HAP-1 (cell line): ENCODE measurements around the gene TCF7.

Experiments
- DNase-seq, 2 experiments: peaks; one replicate each; pipeline ENCODE4 v3.0.0-alpha.2; 2016 to 2020; ENCODE audit warnings: low spot score in 2 of 2
- H3K27me3 ChIP-seq: fragments of 250-450 bp; sonication (Bioruptor Pico); 2 replicates; pipeline ENCODE4 v1.5.1; 2020; ENCODE audit warnings: low read depth, mild to moderate bottlenecking, moderate library complexity
- H3K36me3 ChIP-seq: fragments of 250-450 bp; sonication (Bioruptor Pico); replicated peaks from 2 replicates; pipeline ENCODE4 v1.5.1; 2020; ENCODE audit warnings: mild to moderate bottlenecking
- H3K4me1 ChIP-seq: fragments of 250-450 bp; sonication (Bioruptor Pico); 2 replicates; pipeline ENCODE4 v1.5.1; 2020; ENCODE audit warnings: mild to moderate bottlenecking
- H3K4me3 ChIP-seq: fragments of 250-450 bp; sonication (Bioruptor Pico); 2 replicates; pipeline ENCODE4 v1.5.1; 2020; ENCODE audit warnings: mild to moderate bottlenecking, moderate library complexity
- H3K9me3 ChIP-seq: fragments of 250-450 bp; sonication (Bioruptor Pico); 2 replicates; pipeline ENCODE4 v1.5.1; 2020; ENCODE audit warnings: mild to moderate bottlenecking, moderate library complexity
- in situ Hi-C: fragments of 300-500 bp; cut with MboI; formaldehyde crosslinking; loops from 3 replicates; pipeline ENCODE4 v1.14.3; 2020; ENCODE audit warnings: low sequenced_read_pairs, inconsistent platforms, mixed read lengths

The TCF7 gene

DNA sequence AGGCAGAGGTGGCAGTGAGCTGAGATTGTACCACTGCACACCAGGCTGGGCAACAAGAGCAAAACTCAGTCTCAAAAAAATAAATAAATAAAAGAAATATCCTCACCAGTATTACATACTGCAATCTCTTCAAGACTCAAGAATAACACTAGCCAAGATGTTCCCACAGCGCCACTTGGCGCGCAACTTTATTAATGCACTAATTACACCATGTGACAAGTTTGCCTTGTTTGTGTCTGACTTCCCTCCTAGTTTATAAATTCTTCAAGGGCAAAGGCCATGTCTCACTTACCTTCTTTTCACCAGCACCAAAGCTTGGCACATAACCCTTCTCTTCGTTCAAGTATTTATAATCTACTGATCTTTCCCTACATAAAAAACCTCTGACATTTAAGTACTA lies 57.5 kb downstream of the TCF7 start:
- Histone ChIP-seq H3K27me3 (no peaks in the 10 kb centered on the region), H3K9me3 (no peaks in the 10 kb centered on the region), H3K4me3 (no peak overlapping the region), H3K36me3 (peaks cover 62% of the 10 kb centered on the region), H3K4me1 (peaks cover 3% of the 10 kb centered on the region; the same call in 1 of the 2 replicates)
- in situ Hi-C loops: no loop called here
- no peak for DNase-seq

DNA sequence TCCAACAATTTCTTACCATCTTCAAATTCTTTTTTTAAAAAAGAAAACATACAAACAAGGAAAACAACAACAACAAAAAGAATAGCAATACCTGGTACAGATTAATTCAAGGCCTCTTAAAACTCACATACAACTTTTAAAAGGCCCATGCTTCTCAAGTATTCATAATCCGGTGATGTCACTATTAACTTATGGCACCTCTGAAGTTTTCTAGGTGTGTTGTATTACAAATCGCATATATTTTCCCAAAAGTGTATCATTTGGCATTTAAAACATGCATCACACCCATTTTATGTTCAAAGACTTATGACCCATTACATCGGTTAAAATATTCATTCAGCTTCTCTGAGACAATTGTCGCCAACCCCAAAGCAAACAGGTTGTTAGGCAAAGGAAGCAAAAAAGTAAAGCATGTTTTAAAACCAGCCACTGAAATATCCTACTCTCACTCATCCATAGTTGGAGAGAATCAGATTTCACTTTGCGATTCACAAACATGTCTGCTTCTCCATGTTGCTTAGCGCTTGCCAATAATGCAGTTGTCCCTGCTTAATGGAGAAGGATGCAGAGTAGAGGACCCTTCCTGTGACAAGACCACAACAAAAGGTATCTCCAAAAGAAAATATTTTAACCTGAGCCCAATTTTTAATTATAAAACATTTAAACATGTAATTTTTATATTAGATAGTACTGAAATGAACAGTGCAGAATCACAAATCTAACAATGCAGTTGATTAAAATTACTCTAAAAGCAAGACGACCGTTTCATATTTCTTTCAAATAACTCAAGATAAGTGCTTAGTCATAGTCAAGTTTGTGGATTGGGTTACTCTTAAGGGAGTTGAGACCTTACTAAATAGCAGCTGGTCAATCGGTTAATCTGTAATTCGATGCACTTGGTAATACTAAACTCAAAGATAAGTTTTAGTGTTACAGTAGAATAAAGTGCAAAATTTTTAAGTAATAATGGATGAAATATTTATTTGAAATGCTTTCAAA lies 60.7 kb downstream of the TCF7 start:
- no peaks in the 10 kb centered on the region for H3K9me3 ChIP-seq
- H3K36me3 ChIP-seq: peaks cover 38% of the 10 kb centered on the region
- no peaks in the 10 kb centered on the region for H3K27me3 ChIP-seq
- in situ Hi-C loops: loop anchor here (25.0 kb wide), 1 partner anchor 412 kb away; no protein-coding TSS in a partner anchor
- H3K4me3 ChIP-seq: peak overlapping the region; percentile 100
- peak in 1 of 2 experiments; percentile 63 for DNase-seq
- H3K4me1 ChIP-seq: peaks cover 7% of the 10 kb centered on the region

DNA sequence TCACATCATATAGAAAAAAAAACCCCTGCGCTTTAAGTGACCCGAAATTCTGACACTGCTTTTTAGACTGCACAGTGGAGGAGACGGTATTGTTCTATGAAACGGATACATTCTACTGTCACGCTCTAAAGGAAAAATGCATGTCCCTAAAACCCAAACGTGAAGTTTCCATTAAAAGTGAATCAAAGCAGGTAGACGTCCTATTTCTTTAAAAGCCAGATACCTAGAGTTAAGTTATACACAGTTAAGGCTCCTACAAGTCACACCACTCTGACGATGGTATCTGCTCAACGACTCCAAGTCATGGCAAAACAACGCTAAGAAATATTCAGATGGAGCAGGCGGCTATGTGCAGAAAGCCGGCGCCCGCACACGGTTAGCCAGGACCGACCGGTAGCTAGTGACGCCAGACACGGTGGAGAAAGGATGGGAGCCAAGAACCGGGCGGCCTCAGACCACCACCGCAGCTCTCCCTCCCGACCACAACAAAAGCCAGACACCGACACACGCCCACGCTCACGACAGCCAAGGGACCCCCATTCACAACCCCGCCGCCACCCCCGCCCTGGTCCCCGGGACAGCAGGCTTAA lies 61.5 kb downstream of the TCF7 start:
- Histone ChIP-seq H3K4me1 (peaks cover 7% of the 10 kb centered on the region), H3K36me3 (peaks cover 30% of the 10 kb centered on the region), H3K9me3 (no peaks in the 10 kb centered on the region), H3K4me3 (peak overlapping the region; percentile 100), H3K27me3 (no peaks in the 10 kb centered on the region)
- in situ Hi-C loops: loop anchor here (25.0 kb wide), 1 partner anchor 411 kb away; no protein-coding TSS in a partner anchor
- peak; percentile 25 to 49 for DNase-seq

DNA sequence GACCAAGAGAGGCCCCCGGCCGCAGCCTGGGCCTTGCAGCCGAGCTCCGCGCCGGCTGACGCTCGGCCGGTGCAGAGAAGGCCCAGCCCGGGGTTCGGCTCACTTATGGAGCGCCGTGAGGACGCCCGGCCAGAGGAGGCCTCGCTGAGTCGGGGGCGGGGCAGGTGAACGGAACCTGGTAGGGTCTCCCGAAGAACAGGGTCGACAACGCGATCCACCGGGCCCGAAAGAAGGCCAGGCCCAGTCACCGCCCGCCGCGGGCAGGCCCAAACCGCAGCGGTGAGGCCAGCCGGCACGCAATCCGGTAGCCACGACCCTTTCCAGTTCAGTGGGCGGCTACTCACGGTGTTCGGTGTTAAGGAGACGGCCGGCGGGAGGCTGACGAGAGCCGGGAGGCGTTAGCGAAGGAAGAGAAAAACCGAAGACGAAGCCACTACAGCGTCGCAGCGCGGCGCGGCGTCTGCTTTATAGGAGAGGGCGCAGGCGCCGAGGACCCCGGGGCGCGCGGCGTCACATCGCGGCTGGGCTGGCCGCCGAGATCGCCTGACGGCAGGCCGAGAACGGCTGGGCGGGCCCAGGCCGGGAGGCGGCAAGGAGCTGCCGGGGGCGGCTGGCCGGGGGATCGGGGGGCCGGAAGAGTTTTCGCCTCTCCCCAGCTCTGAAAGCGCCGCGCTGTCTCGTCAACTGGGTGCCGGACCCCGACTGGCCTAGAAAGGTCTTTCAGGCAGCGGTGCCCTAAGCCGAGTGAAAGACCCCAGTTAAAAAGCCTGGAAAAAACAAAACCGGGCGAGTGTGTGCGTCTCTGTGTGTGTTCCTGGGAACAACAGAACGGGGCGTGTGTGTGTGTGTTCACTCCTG lies 62.3 kb downstream of the TCF7 start, which contains the start of gene SKP1:
TSS of gene SKP1 (minus strand) at position 440 of the 858 bp plus-strand sequence. CDS start 2,928 bp downstream, outside the sequence.
- Histone ChIP-seq H3K4me3 (peak within 1 kb of the TSS; percentile 100), H3K27me3 (no peaks in the 10 kb centered on the region), H3K4me1 (peaks cover 7% of the 10 kb centered on the region), H3K36me3 (peaks cover 22% of the 10 kb centered on the region), H3K9me3 (no peaks in the 10 kb centered on the region)
- in situ Hi-C loops: loop anchor here (25.0 kb wide), 1 partner anchor 411 kb away; no protein-coding TSS in a partner anchor
- DNase-seq: peak; percentile 80 to 85

DNA sequence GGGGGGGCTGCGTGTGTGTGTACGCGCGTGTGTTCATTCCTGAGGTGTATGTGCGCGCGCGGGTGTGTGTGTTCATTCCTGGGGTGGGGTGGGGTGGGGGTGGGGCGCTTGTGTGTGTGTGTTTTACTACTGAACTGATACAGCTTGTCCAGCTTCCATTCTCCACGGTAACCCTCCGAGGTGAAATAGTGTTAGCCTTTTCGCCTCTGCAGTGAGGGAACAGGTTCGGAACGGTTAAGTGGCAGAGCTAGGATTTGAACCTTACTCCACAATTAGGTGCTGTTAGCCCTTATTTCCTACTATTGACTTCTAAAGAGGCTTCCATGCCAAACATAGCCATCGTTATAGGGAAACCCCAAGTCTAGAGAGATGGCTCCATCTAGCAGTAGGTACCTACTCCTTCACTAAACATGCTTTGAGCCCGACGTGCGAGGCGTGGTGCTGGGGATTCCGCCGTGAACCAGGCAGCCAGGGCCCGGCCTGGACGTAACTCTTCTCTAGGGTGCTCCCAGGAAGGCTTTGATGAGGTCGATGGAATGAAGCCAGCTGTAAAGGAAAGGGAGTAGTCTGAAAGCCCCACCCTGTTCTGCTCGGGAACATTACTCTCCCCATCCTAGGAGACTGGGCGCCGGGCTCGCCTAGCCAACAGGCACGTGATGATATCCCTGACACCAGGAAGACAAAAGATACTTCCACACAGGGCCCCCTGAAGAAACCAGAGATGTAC lies 63.1 kb downstream of the TCF7 start:
- H3K4me3 ChIP-seq: peak overlapping the region; percentile 100
- H3K36me3 ChIP-seq: peaks cover 14% of the 10 kb centered on the region
- H3K9me3 ChIP-seq: no peaks in the 10 kb centered on the region
- peaks cover 7% of the 10 kb centered on the region for H3K4me1 ChIP-seq
- no peaks in the 10 kb centered on the region for H3K27me3 ChIP-seq
- in situ Hi-C loops: loop anchor here (25.0 kb wide), 1 partner anchor 410 kb away; no protein-coding TSS in a partner anchor
- peak in 1 of 2 experiments; percentile 14 for DNase-seq

DNA sequence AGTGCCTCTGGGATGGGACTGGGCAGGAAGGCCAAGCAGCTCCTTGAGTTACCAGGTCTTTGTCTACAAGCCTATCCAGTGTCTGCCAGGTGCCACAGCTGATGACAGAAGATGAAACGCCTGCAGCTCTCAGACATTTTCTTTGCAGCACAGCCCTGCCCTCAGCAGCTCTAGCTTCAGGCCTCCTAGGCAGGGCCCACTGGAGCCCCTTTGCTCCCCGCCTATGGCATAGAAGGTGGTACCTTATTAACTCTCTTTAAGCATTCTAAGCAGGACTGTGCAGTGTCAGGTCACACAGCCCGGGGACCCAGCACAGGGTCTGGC lies 63.6 kb downstream of the TCF7 start:
- peaks cover 14% of the 10 kb centered on the region for H3K36me3 ChIP-seq
- no peak for DNase-seq
- in situ Hi-C loops: loop anchor here (25.0 kb wide), 1 partner anchor 409 kb away; no protein-coding TSS in a partner anchor
- no peaks in the 10 kb centered on the region for H3K9me3 ChIP-seq
- H3K4me1 ChIP-seq: peaks cover 7% of the 10 kb centered on the region
- no peak overlapping the region; the same call in 1 of the 2 replicates for H3K4me3 ChIP-seq
- no peaks in the 10 kb centered on the region for H3K27me3 ChIP-seq

DNA sequence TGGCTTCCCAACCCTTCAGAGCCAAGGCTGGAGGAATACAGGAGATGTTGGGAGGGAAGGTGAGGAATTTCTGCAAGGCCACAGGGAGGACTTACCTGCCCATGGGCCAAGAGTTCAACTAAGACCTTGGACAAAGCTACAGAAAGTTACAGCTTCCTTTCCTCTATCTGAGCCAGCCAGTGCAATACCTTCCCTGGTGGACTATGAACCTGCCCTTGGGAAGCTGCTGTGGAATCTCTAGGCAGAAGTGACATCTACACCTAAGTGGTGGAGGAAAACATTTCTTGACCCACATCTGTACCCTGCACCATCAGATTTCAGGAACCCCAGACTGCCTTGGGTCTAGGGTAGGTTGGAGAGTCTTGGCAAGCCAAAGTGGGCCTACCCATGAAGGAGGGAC lies 69.0 kb downstream of the TCF7 start:
- no peaks in the 10 kb centered on the region for H3K36me3 ChIP-seq
- H3K27me3 ChIP-seq: no peaks in the 10 kb centered on the region
- no peak for DNase-seq
- no peaks in the 10 kb centered on the region for H3K9me3 ChIP-seq
- in situ Hi-C loops: loop anchor here (5.0 to 25.0 kb wide), 2 partner anchors 104 to 404 kb away; no protein-coding TSS in a partner anchor
- H3K4me1 ChIP-seq: no peaks in the 10 kb centered on the region
- H3K4me3 ChIP-seq: no peak overlapping the region

DNA sequence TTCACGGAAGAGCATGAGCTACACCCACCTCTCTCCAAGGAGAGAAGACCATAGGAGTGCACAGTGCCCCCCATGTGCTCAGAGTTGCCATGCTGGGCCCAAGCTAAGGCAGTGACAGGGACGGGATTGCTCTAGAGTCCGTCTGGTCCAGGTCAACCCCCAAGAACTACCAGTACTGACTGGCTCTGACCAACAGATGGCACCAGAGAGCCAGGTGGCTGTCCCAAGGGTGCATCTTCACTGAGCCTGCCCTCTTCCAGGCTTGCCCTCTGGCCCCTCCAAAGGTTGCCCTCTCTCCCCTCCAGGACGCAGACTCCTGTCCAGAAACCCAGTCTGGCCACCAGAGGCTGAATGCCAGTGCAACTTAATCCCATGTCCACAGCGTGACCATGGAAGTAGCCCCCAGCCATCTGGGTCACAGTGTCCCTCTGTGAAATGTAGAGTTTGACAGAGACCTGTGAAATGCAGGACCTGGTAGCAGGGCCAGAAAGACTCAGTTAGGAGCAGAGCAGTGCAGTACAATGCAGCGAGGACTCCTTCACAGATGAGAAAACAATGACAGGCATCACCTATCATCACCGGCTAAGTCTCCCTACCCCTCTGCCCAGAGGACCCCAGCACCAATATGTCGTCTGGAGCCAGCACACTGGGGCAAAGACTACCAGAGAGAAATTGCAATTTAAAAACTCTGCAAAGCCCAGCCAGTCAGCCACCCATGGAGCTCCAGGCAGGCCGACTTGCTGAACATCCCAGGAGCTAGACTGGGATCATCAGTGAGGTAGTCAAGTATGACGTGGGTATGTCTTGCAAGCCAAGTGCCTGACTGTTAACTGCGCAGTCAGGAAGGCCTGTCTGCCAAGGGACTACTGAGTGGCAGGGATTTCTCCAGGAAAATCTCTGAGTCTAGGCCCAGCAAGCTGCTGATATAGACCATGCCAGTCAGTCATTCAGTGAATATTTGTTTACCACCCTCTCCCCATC lies 70.0 kb downstream of the TCF7 start:
- H3K27me3 ChIP-seq: no peaks in the 10 kb centered on the region
- no peaks in the 10 kb centered on the region for H3K9me3 ChIP-seq
- in situ Hi-C loops: loop anchor here (5.0 to 25.0 kb wide), 2 partner anchors 103 to 403 kb away; no protein-coding TSS in a partner anchor
- H3K36me3 ChIP-seq: no peaks in the 10 kb centered on the region
- H3K4me1 ChIP-seq: no peaks in the 10 kb centered on the region
- H3K4me3 ChIP-seq: no peak overlapping the region
- peak; percentile 46 to 82 for DNase-seq

DNA sequence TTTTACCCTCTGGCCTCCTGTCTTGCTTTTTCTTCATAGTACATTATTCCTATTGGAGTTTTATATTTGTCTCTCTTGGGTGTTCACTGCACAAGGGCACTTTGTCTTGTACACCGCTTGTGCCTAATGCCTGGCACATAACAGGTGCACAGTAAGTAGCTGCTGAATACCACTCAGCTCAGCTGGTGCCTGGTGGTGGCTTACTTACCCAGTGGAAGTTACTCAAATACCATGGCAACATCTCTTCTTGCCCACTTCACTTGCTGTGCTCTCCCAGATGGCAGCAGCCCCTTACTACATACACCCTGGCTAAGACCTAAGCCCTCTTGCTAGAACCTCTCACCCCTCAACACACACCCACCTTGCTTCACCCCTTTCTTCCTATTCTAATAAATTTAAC lies 73.6 kb downstream of the TCF7 start:
- Histone ChIP-seq H3K4me3 (no peak overlapping the region), H3K36me3 (no peaks in the 10 kb centered on the region), H3K27me3 (no peaks in the 10 kb centered on the region), H3K4me1 (no peaks in the 10 kb centered on the region), H3K9me3 (no peaks in the 10 kb centered on the region)
- DNase-seq: no peak
- in situ Hi-C loops: loop anchor here (25.0 kb wide), 1 partner anchor 399 kb away; no protein-coding TSS in a partner anchor

DNA sequence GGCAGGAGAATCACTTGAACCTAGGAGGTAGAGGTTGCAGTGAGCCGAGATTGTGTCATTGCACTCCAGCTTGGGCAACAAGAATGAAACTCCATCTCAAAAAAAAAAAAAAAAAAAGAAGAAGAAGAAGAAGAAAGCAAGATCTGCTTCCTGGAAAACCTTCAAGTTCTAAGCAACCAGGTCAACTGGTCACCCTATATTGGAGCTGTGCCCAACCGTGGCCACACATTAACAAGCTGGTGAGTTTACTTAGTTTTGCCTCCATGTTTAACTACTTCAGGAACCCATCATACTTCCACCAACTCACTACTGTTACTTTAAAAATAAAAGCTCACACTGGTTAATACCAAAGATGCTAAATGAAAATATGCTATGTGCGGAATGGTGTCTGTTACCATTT lies 74.5 kb downstream of the TCF7 start:
- no peak for DNase-seq
- H3K4me1 ChIP-seq: no peaks in the 10 kb centered on the region

DNA sequence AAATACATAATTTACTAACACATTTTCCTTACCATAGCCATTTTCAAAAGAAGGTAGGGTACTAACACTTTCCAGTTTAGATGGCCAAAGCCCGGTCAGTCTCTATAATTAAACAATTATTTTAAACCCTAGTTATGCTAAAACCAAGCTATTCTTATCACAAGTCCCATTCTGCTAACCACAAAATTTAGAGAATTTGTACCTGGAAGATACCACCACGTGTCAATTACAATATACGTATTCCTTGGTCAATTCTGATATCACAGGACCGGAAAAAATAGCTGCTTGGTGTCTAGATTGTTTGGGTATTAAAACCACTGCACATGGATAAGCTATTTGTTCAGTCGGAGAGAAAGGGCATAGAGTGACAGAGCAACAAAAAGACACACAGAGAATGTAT lies 81.2 kb downstream of the TCF7 start:
- no peaks in the 10 kb centered on the region for H3K9me3 ChIP-seq
- H3K27me3 ChIP-seq: no peaks in the 10 kb centered on the region
- in situ Hi-C loops: loop anchor here (25.0 kb wide), 1 partner anchor 392 kb away; no protein-coding TSS in a partner anchor
- no peak for DNase-seq
- H3K36me3 ChIP-seq: peaks cover 56% of the 10 kb centered on the region
- no peaks in the 10 kb centered on the region for H3K4me1 ChIP-seq
- H3K4me3 ChIP-seq: no peak overlapping the region

More for the DNA sequence above, 74.5 kb downstream of the TCF7 start:
- in situ Hi-C loops: loop anchor here (25.0 kb wide), 1 partner anchor 398 kb away; no protein-coding TSS in a partner anchor
- no peaks in the 10 kb centered on the region for H3K9me3 ChIP-seq
- H3K4me3 ChIP-seq: no peak overlapping the region
- H3K36me3 ChIP-seq: 0 out of 2 replicates have a peak, but pooled peaks cover 4% of the 10 kb centered on the region
- no peaks in the 10 kb centered on the region for H3K27me3 ChIP-seq
